Endothelial cell of umbilical vein (primary cell): Measurements from ENCODE around the gene EML4. TPM values are rescaled to one million over a fixed set of nuclear protein-coding genes. Genes with fewer than 3 reads are reported as not detected.

Source experiments
- BruUV-seq: library from RNA; stranded (reverse); fragments of 400-500 nt; replicated peaks from 2 replicates; lab custom pipeline; 2021; lab: Mats Ljungman, UMichigan
- CTCF ChIA-PET: fragments of 300-600, 350-600 bp; sonication (Branson Sonifier 250); formaldehyde crosslinking; loops from one replicate; lab custom pipeline; 2021; ENCODE audit warnings: antibody characterized with exemption, inconsistent platforms; lab: Charles Lee
- POLR2A ChIA-PET: fragments of 300-600, 350-600 bp; sonication (Branson Sonifier 250); formaldehyde crosslinking; loops from one replicate; lab custom pipeline; 2021; ENCODE audit warnings: antibody characterized with exemption, inconsistent platforms; lab: Charles Lee
- DNase-seq: peaks from one replicate; pipeline ENCODE4 v3.0.0-alpha.2; 2011; ENCODE audit warnings: low read depth, low spot score
- FAIRE-seq: peaks from 2 replicates; lab custom pipeline; 2011; peaks lifted over from hg19 to GRCh38; lab: Jason Lieb, UNC
- H2AFZ ChIP-seq: 2 replicates; pipeline ENCODE4 v1.6.0; 2012; ENCODE audit warnings: low read depth, low read length, control low read depth, inconsistent platforms
- H3K27ac ChIP-seq: 2 replicates; pipeline ENCODE4 v1.5.1; 2011; ENCODE audit warnings: low read depth, mild to moderate bottlenecking, control low read depth, low read length, moderate library complexity; ENCODE audit not compliant: insufficient read depth
- H3K27me3 ChIP-seq, 2 experiments: 2 replicates each; pipeline versions ENCODE4 v1.6.0 to v1.6.1; 2011; ENCODE audit warnings: low read length in 2 of 2, mixed read lengths in 1 of 2; ENCODE audit not compliant: control insufficient read depth in 2 of 2, insufficient read depth in 2 of 2
- H3K36me3 ChIP-seq, 2 experiments: 2 replicates in 1 of 2; 3 replicates in 1 of 2; pipeline ENCODE4 v1.5.1; 2011; ENCODE audit warnings: low read length in 2 of 2, mild to moderate bottlenecking in 1 of 2, moderate library complexity in 1 of 2; ENCODE audit not compliant: control insufficient read depth in 2 of 2, insufficient read depth in 2 of 2; ENCODE audit errors: extremely low read depth in 1 of 2
- H3K4me1 ChIP-seq: 3 replicates; pipeline ENCODE4 v1.5.1; 2011; ENCODE audit warnings: mild to moderate bottlenecking, low read length; ENCODE audit not compliant: control insufficient read depth, insufficient read depth; ENCODE audit errors: extremely low read depth
- H3K4me2 ChIP-seq: 2 replicates; pipeline ENCODE4 v1.6.1; 2011; ENCODE audit warnings: low read length, control low read depth, mixed read lengths; ENCODE audit not compliant: insufficient read depth
- H3K4me3 ChIP-seq, 3 experiments: fragments of 200-600 bp in 1 of 3; sonication (generic), shearing (Covaris generic) in 1 of 3; replicated peaks in 1 of 3; 2 replicates each; pipeline ENCODE4 v1.5.1; 2011 to 2016; ENCODE audit warnings: control low read depth in 3 of 3, low read length in 3 of 3, mild to moderate bottlenecking in 2 of 3, inconsistent platforms in 1 of 3, low read depth in 1 of 3, moderate library complexity in 1 of 3; ENCODE audit not compliant: insufficient read depth in 1 of 3
- H3K79me2 ChIP-seq: 2 replicates; pipeline ENCODE4 v1.6.0; 2012; ENCODE audit warnings: low read length, inconsistent platforms; ENCODE audit not compliant: control insufficient read depth, insufficient read depth
- H3K9ac ChIP-seq: replicated peaks from 2 replicates; pipeline ENCODE3; 2011; ENCODE audit warnings: low read length, control low read depth; ENCODE audit not compliant: insufficient read depth; ENCODE audit errors: extremely low read depth
- H3K9me1 ChIP-seq: replicated peaks from 3 replicates; pipeline ENCODE4 v1.6.0; 2011; ENCODE audit warnings: mild to moderate bottlenecking, low read length; ENCODE audit not compliant: control insufficient read depth, insufficient read depth; ENCODE audit errors: extremely low read depth
- H3K9me3 ChIP-seq: replicated peaks from 2 replicates; pipeline ENCODE4 v1.5.1; 2012; ENCODE audit warnings: low read length, inconsistent platforms; ENCODE audit not compliant: control insufficient read depth, insufficient read depth
- H4K20me1 ChIP-seq: replicated peaks from 2 replicates; pipeline ENCODE3; 2011; ENCODE audit warnings: mild to moderate bottlenecking, low read length; ENCODE audit not compliant: control insufficient read depth, insufficient read depth; ENCODE audit errors: extremely low read depth
- EZH2 ChIP-seq: IDR thresholded peaks from 2 replicates; pipeline ENCODE4 v1.6.1; 2012; ENCODE audit warnings: borderline replicate concordance, low read depth, mild to moderate bottlenecking, moderate library complexity, low read length, inconsistent platforms; ENCODE audit not compliant: severe bottlenecking
- FOS ChIP-seq: IDR thresholded peaks from 2 replicates; pipeline ENCODE4 v1.6.1; 2011; ENCODE audit warnings: mild to moderate bottlenecking, low read length, moderate library complexity, borderline replicate concordance; ENCODE audit not compliant: insufficient read depth
- GATA2 ChIP-seq: IDR thresholded peaks from 2 replicates; pipeline ENCODE4 v1.7.0; 2011; ENCODE audit warnings: low read depth, mild to moderate bottlenecking, moderate library complexity, mixed read lengths, low read length; ENCODE audit not compliant: insufficient read length, insufficient read depth
- JUN ChIP-seq: IDR thresholded peaks from 2 replicates; pipeline ENCODE4 v1.6.1; 2011; ENCODE audit warnings: borderline replicate concordance, low read depth; ENCODE audit not compliant: insufficient read length, insufficient read depth
- MYC ChIP-seq: IDR thresholded peaks from one replicate; pipeline ENCODE4 v1.6.1; 2011; ENCODE audit warnings: mild to moderate bottlenecking, low read depth, low read length
- POLR2A ChIP-seq: IDR thresholded peaks from 2 replicates; pipeline ENCODE4 v1.6.1; 2012; ENCODE audit warnings: low read depth, mild to moderate bottlenecking, control low read depth, low read length
- POLR2AphosphoS5 ChIP-seq: IDR thresholded peaks from 2 replicates; pipeline ENCODE4 v1.6.1; 2012; ENCODE audit warnings: low read depth, mild to moderate bottlenecking, control low read depth, low read length, moderate library complexity; ENCODE audit not compliant: insufficient read depth
- dilution Hi-C: fragments of 300-500 bp; cut with MboI; formaldehyde crosslinking; loops from one replicate; pipeline ENCODE4 v1.15.0; 2019; ENCODE audit warnings: low sequenced_read_pairs; ENCODE audit not compliant: extremely low pct_ligation_motif_present
- intact Hi-C: fragments of 100-400 bp; cut with micrococcal nuclease; formaldehyde crosslinking; loops from one replicate; pipeline ENCODE4 v1.10.0; 2022
- polyA plus RNA-seq, 4 experiments: library from polyadenylated mRNA; depleted of rRNA in 3 of 4; stranded (reverse) in 3 of 4; unstranded in 1 of 4; fragments of >200 nt; gene quantifications; 2 replicates each; pipeline versions ENCODE4 v1.2.1 to v1.2.3, GENCODE V29; 2011 to 2012; ENCODE audit warnings: missing spikeins in 1 of 4
- total RNA-seq: library from RNA; stranded (reverse); gene quantifications from 2 replicates; pipeline ENCODE4 v1.2.3, GENCODE V29; 2021
- TF ChIP-seq, protein P1 (sequence below): IDR thresholded peaks from 2 replicates; pipeline ENCODE4 v1.6.1; 2011; ENCODE audit not compliant: insufficient read depth, insufficient read length
- TF ChIP-seq, protein P2 (sequence below), 2 donors: IDR thresholded peaks; 1 replicate in 1 of 2; 2 replicates in 1 of 2; pipeline ENCODE4 v1.5.1; 2011; ENCODE audit warnings: low read length in 2 of 2, mild to moderate bottlenecking in 2 of 2, moderate library complexity in 2 of 2, control low read depth in 1 of 2, inconsistent platforms in 1 of 2, low read depth in 1 of 2; ENCODE audit not compliant: insufficient read depth in 1 of 2; ENCODE audit errors: extremely low read depth in 1 of 2

Gene EML4
- total and polyA plus RNA-seq, 2 donors (not counting 3 experiments of a cell fraction or from before 2014, with no cell fraction given), result 13.3 to 32.0 TPM

DNA sequence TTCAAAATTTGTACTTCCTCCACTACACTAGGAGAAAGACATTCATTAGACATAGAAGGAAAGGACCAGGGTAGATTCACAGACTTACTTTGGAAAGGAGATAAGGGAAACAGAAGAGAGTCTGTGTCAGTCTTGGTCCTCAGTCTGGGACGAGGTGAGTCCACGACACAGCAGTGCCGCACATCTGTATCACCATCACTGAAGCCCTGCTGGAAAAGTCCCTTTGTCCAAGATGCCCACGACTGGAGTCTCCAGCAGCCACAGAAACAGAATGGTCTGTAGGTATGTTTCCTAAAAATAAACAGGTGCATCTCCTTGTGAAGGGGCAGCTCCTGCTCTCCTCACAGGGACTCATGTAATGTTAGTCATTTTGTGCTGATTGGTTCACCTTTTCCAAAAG lies 164.4 kb downstream of the EML4 start:
- no TSS peak for BruUV-seq
- Histone ChIP-seq H3K4me1 (no peaks in the 10 kb centered on the region), H4K20me1 (no peaks in the 10 kb centered on the region), H3K9ac (no peak overlapping the region), H3K36me3 (peaks cover 2 to 11% of the 10 kb centered on the region in 2 experiments), H3K27me3 (no peaks in the 10 kb centered on the region), H3K9me1 (no peaks in the 10 kb centered on the region), H3K4me2 (no peak overlapping the region), H3K4me3 (no peak overlapping the region), H2AFZ (no peak overlapping the region), H3K27ac (no peak overlapping the region), H3K9me3 (no peaks in the 10 kb centered on the region), H3K79me2 (no peaks in the 10 kb centered on the region)
- dilution Hi-C loops, result no loop called here
- intact Hi-C loops, result no loop called here
- CTCF ChIA-PET, result no interaction called here
- FAIRE-seq (no peak), DNase-seq (no peak)
- no peak for TF ChIP-seq POLR2AphosphoS5
- no peak for TF ChIP-seq EZH2
- TF ChIP-seq, protein P1, sequence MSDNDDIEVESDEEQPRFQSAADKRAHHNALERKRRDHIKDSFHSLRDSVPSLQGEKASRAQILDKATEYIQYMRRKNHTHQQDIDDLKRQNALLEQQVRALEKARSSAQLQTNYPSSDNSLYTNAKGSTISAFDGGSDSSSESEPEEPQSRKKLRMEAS, result no peak
- TF ChIP-seq, protein P2, sequence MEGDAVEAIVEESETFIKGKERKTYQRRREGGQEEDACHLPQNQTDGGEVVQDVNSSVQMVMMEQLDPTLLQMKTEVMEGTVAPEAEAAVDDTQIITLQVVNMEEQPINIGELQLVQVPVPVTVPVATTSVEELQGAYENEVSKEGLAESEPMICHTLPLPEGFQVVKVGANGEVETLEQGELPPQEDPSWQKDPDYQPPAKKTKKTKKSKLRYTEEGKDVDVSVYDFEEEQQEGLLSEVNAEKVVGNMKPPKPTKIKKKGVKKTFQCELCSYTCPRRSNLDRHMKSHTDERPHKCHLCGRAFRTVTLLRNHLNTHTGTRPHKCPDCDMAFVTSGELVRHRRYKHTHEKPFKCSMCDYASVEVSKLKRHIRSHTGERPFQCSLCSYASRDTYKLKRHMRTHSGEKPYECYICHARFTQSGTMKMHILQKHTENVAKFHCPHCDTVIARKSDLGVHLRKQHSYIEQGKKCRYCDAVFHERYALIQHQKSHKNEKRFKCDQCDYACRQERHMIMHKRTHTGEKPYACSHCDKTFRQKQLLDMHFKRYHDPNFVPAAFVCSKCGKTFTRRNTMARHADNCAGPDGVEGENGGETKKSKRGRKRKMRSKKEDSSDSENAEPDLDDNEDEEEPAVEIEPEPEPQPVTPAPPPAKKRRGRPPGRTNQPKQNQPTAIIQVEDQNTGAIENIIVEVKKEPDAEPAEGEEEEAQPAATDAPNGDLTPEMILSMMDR (IDR thresholded peaks at IDR 0.05; ENCODE audit: extremely low read depth in 1 of 2, insufficient read depth in 1 of 2, low read depth in 1 of 2, low read length in 2 of 2), result no peak
- no peak for TF ChIP-seq GATA2
- no peak for TF ChIP-seq JUN
- TF ChIP-seq MYC, result no peak
- no peak for TF ChIP-seq FOS
- no peak for TF ChIP-seq POLR2A
- POLR2A ChIA-PET, result no interaction called here
